ENCODE measurements around the gene SERINC5.
"Not testable (repeated sequence)": the region's sequence is repeated elsewhere in the genome, so short reads cannot be mapped to it uniquely, and the experiment has no call there.

The SERINC5 gene

GRCh38 chr5:80205846-80206245 lies 50.0 kb downstream of the SERINC5 start:
- no peak for ATAC-seq
- TF ChIP-seq ZNF8 (CRISPR knock-in tag; IDR thresholded peaks at IDR 0.05) = no peak
- TF ChIP-seq TSHZ2 (CRISPR knock-in tag; IDR thresholded peaks at IDR 0.05) = no peak
- no peak for TF ChIP-seq RARB (CRISPR knock-in tag; IDR thresholded peaks at IDR 0.05)
- TF ChIP-seq CSDC2 (CRISPR knock-in tag; IDR thresholded peaks at IDR 0.05) = no peak
- TF ChIP-seq ZFP30 (CRISPR knock-in tag; IDR thresholded peaks at IDR 0.05) = no peak
- TF ChIP-seq ZNF565 (CRISPR knock-in tag; conservative IDR thresholded peaks at IDR 0.05; ENCODE audit: low read depth) = no peak
- no peak for TF ChIP-seq GLIS3 (CRISPR knock-in tag; IDR thresholded peaks at IDR 0.05)
- no peak for TF ChIP-seq CREB5 (CRISPR knock-in tag; IDR thresholded peaks at IDR 0.05; ENCODE audit: low read depth)
- no peak for TF ChIP-seq PATZ1 (CRISPR knock-in tag; IDR thresholded peaks at IDR 0.05; ENCODE audit: borderline replicate concordance)
- TF ChIP-seq TOX (CRISPR knock-in tag; IDR thresholded peaks at IDR 0.05; ENCODE audit: borderline replicate concordance) = no peak
- TF ChIP-seq SNAI2 (CRISPR knock-in tag; IDR thresholded peaks at IDR 0.05) = no peak
- TF ChIP-seq ZNF70 (CRISPR knock-in tag; IDR thresholded peaks at IDR 0.05) = no peak
- no peak for TF ChIP-seq BACH2 (CRISPR knock-in tag; IDR thresholded peaks at IDR 0.05; ENCODE audit: borderline replicate concordance)
- no peak for TF ChIP-seq POU6F1 (CRISPR knock-in tag; IDR thresholded peaks at IDR 0.05; ENCODE audit: borderline replicate concordance, low read depth)
- TF ChIP-seq OSR1 (CRISPR knock-in tag; IDR thresholded peaks at IDR 0.05) = no peak
- no peak for TF ChIP-seq ZC3H10 (CRISPR knock-in tag; IDR thresholded peaks at IDR 0.05)
- no peak for TF ChIP-seq ARNTL (CRISPR knock-in tag; IDR thresholded peaks at IDR 0.05; ENCODE audit: borderline replicate concordance, low read depth)
- TF ChIP-seq PPARA (CRISPR knock-in tag; IDR thresholded peaks at IDR 0.05; ENCODE audit: borderline replicate concordance) = no peak

- peak; percentile 30; the same call in 1 of the 3 replicates for ATAC-seq
- peak; percentile 68; the same call in 1 of the 2 replicates for TF ChIP-seq TCF4 (CRISPR knock-in tag; IDR thresholded peaks at IDR 0.05; ENCODE audit: borderline replicate concordance)
- TF ChIP-seq PPARA (CRISPR knock-in tag; IDR thresholded peaks at IDR 0.05; ENCODE audit: borderline replicate concordance) = no peak
Measured at GRCh38 chr5:80204808-80205614, 50.8 kb downstream of the SERINC5 start.

GRCh38 chr5:80201763-80202162 lies 54.1 kb downstream of the SERINC5 start:
- not testable (repeated sequence) for ATAC-seq

- ATAC-seq = no peak
- TF ChIP-seq CREB5 (CRISPR knock-in tag; IDR thresholded peaks at IDR 0.05; ENCODE audit: low read depth) (no peak), CSRNP3 (CRISPR knock-in tag; IDR thresholded peaks at IDR 0.05) (no peak), CSDC2 (CRISPR knock-in tag; IDR thresholded peaks at IDR 0.05) (no peak), RARB (CRISPR knock-in tag; IDR thresholded peaks at IDR 0.05) (no peak)
Measured at GRCh38 chr5:80198920-80199319, 56.9 kb downstream of the SERINC5 start.

Data from SK-N-SH treated with all-trans-retinoic acid at 6 μM for 48 hours (cell line).